HepG2 (cell line): ENCODE measurements around the gene AIDA. TPM values are rescaled to one million over a fixed set of nuclear protein-coding genes. Genes with fewer than 3 reads are reported as not detected.

ENCODE experiments used
- NFYC ChIP-seq: IDR thresholded peaks from 2 replicates; pipeline ENCODE4 v1.6.1; 2016; ENCODE audit warnings: missing genetic modification reagents, missing compliant biosample characterization
- POGK ChIP-seq: sonication (generic); formaldehyde crosslinking; conservative IDR thresholded peaks from 2 replicates; pipeline ENCODE4 v1.8.0; 2022; ENCODE audit warnings: mild to moderate bottlenecking, moderate library complexity, missing genetic modification reagents
- SMYD3 ChIP-seq: sonication (generic); formaldehyde crosslinking; IDR thresholded peaks from 2 replicates; pipeline ENCODE4 v1.8.1; 2023; ENCODE audit warnings: mild to moderate bottlenecking, missing genetic modification reagents
- SRSF9 ChIP-seq: fragments of 200-400 bp; formaldehyde crosslinking; IDR thresholded peaks from 2 replicates; pipeline ENCODE4 v1.6.1; 2018; ENCODE audit warnings: borderline replicate concordance, mild to moderate bottlenecking, low read depth, low read length; ENCODE audit not compliant: insufficient read depth, poor library complexity, severe bottlenecking
- polyA plus RNA-seq, 8 experiments: library from polyadenylated mRNA; depleted of rRNA in 3 of 8; stranded (reverse) in 7 of 8; unstranded in 1 of 8; fragments of >200 nt; fragmentation: Illumina TruSeq in 4 of 8; extraction: Trizol in 4 of 8; gene quantifications; 2 replicates each; pipeline versions ENCODE4 v1.2.1 to v1.2.3, GENCODE V29; 2011 to 2016; ENCODE audit warnings: low read depth in 4 of 8, missing spikeins in 1 of 8, mixed read lengths in 1 of 8; ENCODE audit not compliant: insufficient read depth in 1 of 8
- total RNA-seq, 5 experiments: library from RNA; depleted of rRNA; stranded (reverse); fragments of >200 nt; fragmentation: Illumina TruSeq; extraction: Trizol; gene quantifications; 2 replicates each; pipeline ENCODE4 v1.2.3, GENCODE V29; 2016; ENCODE audit warnings: low read depth in 1 of 5
- TF ChIP-seq, protein P1 (sequence below): sonication (generic); formaldehyde crosslinking; IDR thresholded peaks from 2 replicates; pipeline ENCODE4 v1.5.0; 2020; ENCODE audit warnings: mild to moderate bottlenecking, missing genetic modification reagents, borderline replicate concordance
- TF ChIP-seq, protein P2 (sequence below): sonication (generic); formaldehyde crosslinking; IDR thresholded peaks from 2 replicates; pipeline ENCODE4 v1.4.0; 2020; ENCODE audit warnings: missing genetic modification reagents, mild to moderate bottlenecking, borderline replicate concordance
- TF ChIP-seq, protein P3 (sequence below): sonication (generic); formaldehyde crosslinking; IDR thresholded peaks from 2 replicates; pipeline ENCODE4 v1.8.0; 2022; ENCODE audit warnings: mild to moderate bottlenecking, missing genetic modification reagents, moderate library complexity
- TF ChIP-seq, protein P4 (sequence below): sonication (generic); formaldehyde crosslinking; IDR thresholded peaks from 2 replicates; pipeline ENCODE4 v1.5.0; 2020; ENCODE audit warnings: mild to moderate bottlenecking, missing genetic modification reagents, borderline replicate concordance

The AIDA gene
- total and polyA plus RNA-seq, 2 of the 13 experiments (the other 11 are each of a cell fraction or from before 2014, with no cell fraction given), result 17.5 to 35.4 TPM

DNA sequence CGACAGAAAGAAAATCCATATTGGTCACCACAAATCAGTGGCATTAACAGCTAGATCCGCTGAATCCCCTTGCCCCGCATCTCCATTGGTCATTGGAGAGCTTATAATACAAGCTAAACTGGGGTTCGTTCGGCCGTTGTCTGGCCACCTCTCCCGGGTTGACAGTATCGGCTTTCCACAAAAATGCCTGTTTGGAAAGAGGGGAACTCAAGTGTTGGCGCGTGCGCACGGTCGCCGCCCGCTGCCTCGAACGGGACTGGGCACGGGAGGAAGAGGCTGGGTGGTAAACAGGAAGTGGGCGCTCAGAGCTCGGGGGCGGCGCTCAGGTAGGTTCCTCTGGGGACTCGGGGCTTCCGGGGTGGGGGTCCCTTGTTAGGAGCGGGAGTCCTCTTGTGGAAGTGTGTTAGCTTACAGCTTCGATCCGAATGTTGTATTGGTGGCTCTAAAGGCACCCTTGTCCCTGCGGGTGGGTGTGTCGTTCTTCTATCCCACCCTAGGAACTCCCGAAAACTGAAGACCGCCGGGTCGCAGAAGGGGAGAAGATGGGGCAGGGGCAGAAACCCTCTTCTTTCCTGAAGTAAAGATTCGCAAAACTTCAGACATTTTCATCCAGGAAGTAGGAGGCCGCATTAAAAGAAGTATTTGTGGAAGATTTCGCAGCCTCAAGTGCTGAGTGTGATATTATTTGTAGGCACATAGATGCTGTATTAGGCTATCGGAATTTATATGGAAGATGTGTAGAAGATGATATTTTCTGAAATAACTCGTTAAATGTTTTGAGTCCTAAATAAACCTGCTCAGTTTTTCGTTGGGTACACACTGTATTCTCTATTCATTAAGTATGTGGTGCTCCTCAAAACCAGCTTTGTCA, 1.0 kb upstream of the AIDA start (continued):
- TF ChIP-seq, protein P1, sequence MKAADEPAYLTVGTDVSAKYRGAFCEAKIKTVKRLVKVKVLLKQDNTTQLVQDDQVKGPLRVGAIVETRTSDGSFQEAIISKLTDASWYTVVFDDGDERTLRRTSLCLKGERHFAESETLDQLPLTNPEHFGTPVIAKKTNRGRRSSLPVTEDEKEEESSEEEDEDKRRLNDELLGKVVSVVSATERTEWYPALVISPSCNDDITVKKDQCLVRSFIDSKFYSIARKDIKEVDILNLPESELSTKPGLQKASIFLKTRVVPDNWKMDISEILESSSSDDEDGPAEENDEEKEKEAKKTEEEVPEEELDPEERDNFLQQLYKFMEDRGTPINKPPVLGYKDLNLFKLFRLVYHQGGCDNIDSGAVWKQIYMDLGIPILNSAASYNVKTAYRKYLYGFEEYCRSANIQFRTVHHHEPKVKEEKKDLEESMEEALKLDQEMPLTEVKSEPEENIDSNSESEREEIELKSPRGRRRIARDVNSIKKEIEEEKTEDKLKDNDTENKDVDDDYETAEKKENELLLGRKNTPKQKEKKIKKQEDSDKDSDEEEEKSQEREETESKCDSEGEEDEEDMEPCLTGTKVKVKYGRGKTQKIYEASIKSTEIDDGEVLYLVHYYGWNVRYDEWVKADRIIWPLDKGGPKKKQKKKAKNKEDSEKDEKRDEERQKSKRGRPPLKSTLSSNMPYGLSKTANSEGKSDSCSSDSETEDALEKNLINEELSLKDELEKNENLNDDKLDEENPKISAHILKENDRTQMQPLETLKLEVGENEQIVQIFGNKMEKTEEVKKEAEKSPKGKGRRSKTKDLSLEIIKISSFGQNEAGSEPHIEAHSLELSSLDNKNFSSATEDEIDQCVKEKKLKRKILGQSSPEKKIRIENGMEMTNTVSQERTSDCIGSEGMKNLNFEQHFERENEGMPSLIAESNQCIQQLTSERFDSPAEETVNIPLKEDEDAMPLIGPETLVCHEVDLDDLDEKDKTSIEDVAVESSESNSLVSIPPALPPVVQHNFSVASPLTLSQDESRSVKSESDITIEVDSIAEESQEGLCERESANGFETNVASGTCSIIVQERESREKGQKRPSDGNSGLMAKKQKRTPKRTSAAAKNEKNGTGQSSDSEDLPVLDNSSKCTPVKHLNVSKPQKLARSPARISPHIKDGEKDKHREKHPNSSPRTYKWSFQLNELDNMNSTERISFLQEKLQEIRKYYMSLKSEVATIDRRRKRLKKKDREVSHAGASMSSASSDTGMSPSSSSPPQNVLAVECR (CRISPR knock-in tag), result peak; percentile 71; the same call in 1 of the 2 replicates
- TF ChIP-seq NFYC (CRISPR knock-in tag), result 0 out of 2 replicates have a peak, but pooled peaks have one; percentile 27
- no peak for TF ChIP-seq SMYD3 (CRISPR knock-in tag)
- TF ChIP-seq POGK, result no peak
- TF ChIP-seq, protein P2, sequence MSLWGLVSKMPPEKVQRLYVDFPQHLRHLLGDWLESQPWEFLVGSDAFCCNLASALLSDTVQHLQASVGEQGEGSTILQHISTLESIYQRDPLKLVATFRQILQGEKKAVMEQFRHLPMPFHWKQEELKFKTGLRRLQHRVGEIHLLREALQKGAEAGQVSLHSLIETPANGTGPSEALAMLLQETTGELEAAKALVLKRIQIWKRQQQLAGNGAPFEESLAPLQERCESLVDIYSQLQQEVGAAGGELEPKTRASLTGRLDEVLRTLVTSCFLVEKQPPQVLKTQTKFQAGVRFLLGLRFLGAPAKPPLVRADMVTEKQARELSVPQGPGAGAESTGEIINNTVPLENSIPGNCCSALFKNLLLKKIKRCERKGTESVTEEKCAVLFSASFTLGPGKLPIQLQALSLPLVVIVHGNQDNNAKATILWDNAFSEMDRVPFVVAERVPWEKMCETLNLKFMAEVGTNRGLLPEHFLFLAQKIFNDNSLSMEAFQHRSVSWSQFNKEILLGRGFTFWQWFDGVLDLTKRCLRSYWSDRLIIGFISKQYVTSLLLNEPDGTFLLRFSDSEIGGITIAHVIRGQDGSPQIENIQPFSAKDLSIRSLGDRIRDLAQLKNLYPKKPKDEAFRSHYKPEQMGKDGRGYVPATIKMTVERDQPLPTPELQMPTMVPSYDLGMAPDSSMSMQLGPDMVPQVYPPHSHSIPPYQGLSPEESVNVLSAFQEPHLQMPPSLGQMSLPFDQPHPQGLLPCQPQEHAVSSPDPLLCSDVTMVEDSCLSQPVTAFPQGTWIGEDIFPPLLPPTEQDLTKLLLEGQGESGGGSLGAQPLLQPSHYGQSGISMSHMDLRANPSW, result no peak
- TF ChIP-seq, protein P3, sequence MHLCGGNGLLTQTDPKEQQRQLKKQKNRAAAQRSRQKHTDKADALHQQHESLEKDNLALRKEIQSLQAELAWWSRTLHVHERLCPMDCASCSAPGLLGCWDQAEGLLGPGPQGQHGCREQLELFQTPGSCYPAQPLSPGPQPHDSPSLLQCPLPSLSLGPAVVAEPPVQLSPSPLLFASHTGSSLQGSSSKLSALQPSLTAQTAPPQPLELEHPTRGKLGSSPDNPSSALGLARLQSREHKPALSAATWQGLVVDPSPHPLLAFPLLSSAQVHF (CRISPR knock-in tag), result no peak
- TF ChIP-seq SRSF9, result no peak
- TF ChIP-seq, protein P4, sequence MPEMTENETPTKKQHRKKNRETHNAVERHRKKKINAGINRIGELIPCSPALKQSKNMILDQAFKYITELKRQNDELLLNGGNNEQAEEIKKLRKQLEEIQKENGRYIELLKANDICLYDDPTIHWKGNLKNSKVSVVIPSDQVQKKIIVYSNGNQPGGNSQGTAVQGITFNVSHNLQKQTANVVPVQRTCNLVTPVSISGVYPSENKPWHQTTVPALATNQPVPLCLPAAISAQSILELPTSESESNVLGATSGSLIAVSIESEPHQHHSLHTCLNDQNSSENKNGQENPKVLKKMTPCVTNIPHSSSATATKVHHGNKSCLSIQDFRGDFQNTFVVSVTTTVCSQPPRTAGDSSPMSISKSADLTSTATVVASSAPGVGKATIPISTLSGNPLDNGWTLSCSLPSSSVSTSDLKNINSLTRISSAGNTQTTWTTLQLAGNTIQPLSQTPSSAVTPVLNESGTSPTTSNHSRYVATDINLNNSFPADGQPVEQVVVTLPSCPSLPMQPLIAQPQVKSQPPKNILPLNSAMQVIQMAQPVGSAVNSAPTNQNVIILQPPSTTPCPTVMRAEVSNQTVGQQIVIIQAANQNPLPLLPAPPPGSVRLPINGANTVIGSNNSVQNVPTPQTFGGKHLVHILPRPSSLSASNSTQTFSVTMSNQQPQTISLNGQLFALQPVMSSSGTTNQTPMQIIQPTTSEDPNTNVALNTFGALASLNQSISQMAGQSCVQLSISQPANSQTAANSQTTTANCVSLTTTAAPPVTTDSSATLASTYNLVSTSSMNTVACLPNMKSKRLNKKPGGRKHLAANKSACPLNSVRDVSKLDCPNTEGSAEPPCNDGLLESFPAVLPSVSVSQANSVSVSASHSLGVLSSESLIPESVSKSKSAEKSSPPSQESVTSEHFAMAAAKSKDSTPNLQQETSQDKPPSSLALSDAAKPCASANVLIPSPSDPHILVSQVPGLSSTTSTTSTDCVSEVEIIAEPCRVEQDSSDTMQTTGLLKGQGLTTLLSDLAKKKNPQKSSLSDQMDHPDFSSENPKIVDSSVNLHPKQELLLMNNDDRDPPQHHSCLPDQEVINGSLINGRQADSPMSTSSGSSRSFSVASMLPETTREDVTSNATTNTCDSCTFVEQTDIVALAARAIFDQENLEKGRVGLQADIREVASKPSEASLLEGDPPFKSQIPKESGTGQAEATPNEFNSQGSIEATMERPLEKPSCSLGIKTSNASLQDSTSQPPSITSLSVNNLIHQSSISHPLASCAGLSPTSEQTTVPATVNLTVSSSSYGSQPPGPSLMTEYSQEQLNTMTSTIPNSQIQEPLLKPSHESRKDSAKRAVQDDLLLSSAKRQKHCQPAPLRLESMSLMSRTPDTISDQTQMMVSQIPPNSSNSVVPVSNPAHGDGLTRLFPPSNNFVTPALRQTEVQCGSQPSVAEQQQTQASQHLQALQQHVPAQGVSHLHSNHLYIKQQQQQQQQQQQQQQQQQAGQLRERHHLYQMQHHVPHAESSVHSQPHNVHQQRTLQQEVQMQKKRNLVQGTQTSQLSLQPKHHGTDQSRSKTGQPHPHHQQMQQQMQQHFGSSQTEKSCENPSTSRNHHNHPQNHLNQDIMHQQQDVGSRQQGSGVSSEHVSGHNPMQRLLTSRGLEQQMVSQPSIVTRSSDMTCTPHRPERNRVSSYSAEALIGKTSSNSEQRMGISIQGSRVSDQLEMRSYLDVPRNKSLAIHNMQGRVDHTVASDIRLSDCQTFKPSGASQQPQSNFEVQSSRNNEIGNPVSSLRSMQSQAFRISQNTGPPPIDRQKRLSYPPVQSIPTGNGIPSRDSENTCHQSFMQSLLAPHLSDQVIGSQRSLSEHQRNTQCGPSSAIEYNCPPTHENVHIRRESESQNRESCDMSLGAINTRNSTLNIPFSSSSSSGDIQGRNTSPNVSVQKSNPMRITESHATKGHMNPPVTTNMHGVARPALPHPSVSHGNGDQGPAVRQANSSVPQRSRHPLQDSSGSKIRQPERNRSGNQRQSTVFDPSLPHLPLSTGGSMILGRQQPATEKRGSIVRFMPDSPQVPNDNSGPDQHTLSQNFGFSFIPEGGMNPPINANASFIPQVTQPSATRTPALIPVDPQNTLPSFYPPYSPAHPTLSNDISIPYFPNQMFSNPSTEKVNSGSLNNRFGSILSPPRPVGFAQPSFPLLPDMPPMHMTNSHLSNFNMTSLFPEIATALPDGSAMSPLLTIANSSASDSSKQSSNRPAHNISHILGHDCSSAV (CRISPR knock-in tag), result no peak
